ENCODE data around the gene ARSB. TPM values are rescaled to one million over a fixed set of nuclear protein-coding genes. Genes with fewer than 3 reads are reported as not detected.

Gene ARSB
- total RNA-seq, 1 experiment from 2014 or later: 11.4 TPM

DNA sequence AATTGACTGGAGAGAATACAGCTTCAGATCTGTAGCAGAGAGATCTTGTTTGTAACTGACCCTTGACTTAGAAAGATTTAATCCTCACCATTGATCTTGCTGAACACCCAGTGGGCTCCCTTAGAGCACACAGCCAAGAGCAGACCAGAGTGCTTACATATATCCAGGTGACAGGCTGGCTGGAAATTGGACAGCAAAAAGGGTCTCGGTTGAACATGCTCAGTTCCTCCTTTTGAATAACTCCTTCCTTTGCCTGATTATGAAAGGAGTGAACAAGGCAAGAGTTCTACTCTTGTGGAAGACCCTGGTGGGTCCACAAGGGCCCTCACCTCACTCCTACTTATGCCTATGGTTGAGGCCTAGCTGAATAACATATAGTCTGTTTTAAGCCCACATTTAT, 202.4 kb downstream of the ARSB start:
- H3K27me3 Mint-ChIP-seq (ENCODE audit: low read depth): no peaks in the 10 kb centered on the region
- H2AFZ ChIP-seq (ENCODE audit: low read length): no peak overlapping the region
- WGBS (ENCODE audit: extremely low coverage, insufficient read length, low lambda C conversion rate): no CpG with 5 or more reads among the region's 1 CpG
- no peak overlapping the region for H3K56ac ChIP-seq (ENCODE audit: insufficient read length, low read depth, low read length)
- no peaks in the 10 kb centered on the region for H3K79me1 ChIP-seq (ENCODE audit: insufficient read depth, low read depth, low read length, poor library complexity, severe bottlenecking)
- H3T11ph ChIP-seq (ENCODE audit: low read length): no peak overlapping the region
- H3K36me3 Mint-ChIP-seq (ENCODE audit: insufficient read depth in 1 of 3, low read depth in 3 of 3): no peaks in the 10 kb centered on the region
- H3K14ac ChIP-seq (ENCODE audit: insufficient read depth, low read length): no peak overlapping the region
- H2AK5ac ChIP-seq (ENCODE audit: insufficient read length, low read length): no peak overlapping the region
- H3K9me3 Mint-ChIP-seq: no peaks in the 10 kb centered on the region
- H2BK15ac ChIP-seq (ENCODE audit: low read depth, low read length): no peak overlapping the region
- H3K27ac Mint-ChIP-seq: no peak overlapping the region
- peaks cover 9 to 10% of the 10 kb centered on the region in 2 experiments for H3K4me1 Mint-ChIP-seq
- DNase-seq: no peak
- H3K23me2 ChIP-seq (ENCODE audit: insufficient read length, low read depth, low read length, poor library complexity, severe bottlenecking): no peaks in the 10 kb centered on the region
- no peak overlapping the region for H3K9ac ChIP-seq (ENCODE audit: extremely low read depth, insufficient read length, low read length)
- H3K79me2 ChIP-seq (ENCODE audit: insufficient read depth, low read length): no peaks in the 10 kb centered on the region
- no peak overlapping the region for H4K8ac ChIP-seq (replicated peaks; ENCODE audit: insufficient read length, low read depth, low read length)
- no peak overlapping the region for H3K4me2 ChIP-seq (ENCODE audit: insufficient read depth, insufficient read length, low read length)
- H3K4me3 Mint-ChIP-seq: no peak overlapping the region
- no peak overlapping the region for H3K23ac ChIP-seq (ENCODE audit: insufficient read length, low read depth, low read length)
- TF ChIP-seq, protein P1, sequence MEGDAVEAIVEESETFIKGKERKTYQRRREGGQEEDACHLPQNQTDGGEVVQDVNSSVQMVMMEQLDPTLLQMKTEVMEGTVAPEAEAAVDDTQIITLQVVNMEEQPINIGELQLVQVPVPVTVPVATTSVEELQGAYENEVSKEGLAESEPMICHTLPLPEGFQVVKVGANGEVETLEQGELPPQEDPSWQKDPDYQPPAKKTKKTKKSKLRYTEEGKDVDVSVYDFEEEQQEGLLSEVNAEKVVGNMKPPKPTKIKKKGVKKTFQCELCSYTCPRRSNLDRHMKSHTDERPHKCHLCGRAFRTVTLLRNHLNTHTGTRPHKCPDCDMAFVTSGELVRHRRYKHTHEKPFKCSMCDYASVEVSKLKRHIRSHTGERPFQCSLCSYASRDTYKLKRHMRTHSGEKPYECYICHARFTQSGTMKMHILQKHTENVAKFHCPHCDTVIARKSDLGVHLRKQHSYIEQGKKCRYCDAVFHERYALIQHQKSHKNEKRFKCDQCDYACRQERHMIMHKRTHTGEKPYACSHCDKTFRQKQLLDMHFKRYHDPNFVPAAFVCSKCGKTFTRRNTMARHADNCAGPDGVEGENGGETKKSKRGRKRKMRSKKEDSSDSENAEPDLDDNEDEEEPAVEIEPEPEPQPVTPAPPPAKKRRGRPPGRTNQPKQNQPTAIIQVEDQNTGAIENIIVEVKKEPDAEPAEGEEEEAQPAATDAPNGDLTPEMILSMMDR (conservative IDR thresholded peaks at IDR 0.05): no peak
- H3K27me3 ChIP-seq (ENCODE audit: insufficient read depth, low read length): no peaks in the 10 kb centered on the region
- no peak overlapping the region for H4K91ac ChIP-seq (ENCODE audit: insufficient read length, low read depth, low read length)
- H3K4ac ChIP-seq (ENCODE audit: low read depth, low read length): no peak overlapping the region
- no peak overlapping the region for H2BK12ac ChIP-seq (ENCODE audit: insufficient read length, low read depth, low read length)
- no peak overlapping the region for H3K27ac ChIP-seq (ENCODE audit: insufficient read length, low read depth, low read length)
- no peaks in the 10 kb centered on the region for H3K4me1 ChIP-seq (ENCODE audit: insufficient read depth, low read length)
- no peaks in the 10 kb centered on the region for H4K20me1 ChIP-seq (ENCODE audit: control insufficient read depth, insufficient read depth, insufficient read length)
- no peak overlapping the region for H2BK5ac ChIP-seq (ENCODE audit: insufficient read length, low read length)
- no peaks in the 10 kb centered on the region for H3K9me3 ChIP-seq (ENCODE audit: control insufficient read depth, low read depth, low read length)
- H3K18ac ChIP-seq (ENCODE audit: insufficient read length, low read depth, low read length): no peak overlapping the region
- H2BK20ac ChIP-seq (ENCODE audit: low read depth, low read length, poor library complexity, severe bottlenecking): no peak overlapping the region
- no peak overlapping the region for H4K5ac ChIP-seq (ENCODE audit: insufficient read length, low read depth, low read length)
- H2BK120ac ChIP-seq (ENCODE audit: low read depth, low read length, poor library complexity, severe bottlenecking): no peak overlapping the region

All from H9 (cell line).